Gastroesophageal sphincter (tissue), 3 donors: ENCODE results near the gene CDCA7L.

ENCODE experiments used
- POLR2AphosphoS5 ChIP-seq: sonication (generic); formaldehyde crosslinking; IDR thresholded peaks from one replicate; pipeline ENCODE4 v1.6.1; 2017; ENCODE audit warnings: antibody characterized with exemption
- TF ChIP-seq, protein P1 (sequence below), 4 experiments: fragments of 200-600 bp in 2 of 4; fragments of 450-650 bp in 2 of 4; sonication (generic) in 1 of 4; IDR thresholded peaks; one replicate each; pipeline ENCODE4 v1.5.1; 2017 to 2019; ENCODE audit warnings: antibody characterized with exemption in 4 of 4, mild to moderate bottlenecking in 2 of 4, moderate library complexity in 2 of 4

DNA sequence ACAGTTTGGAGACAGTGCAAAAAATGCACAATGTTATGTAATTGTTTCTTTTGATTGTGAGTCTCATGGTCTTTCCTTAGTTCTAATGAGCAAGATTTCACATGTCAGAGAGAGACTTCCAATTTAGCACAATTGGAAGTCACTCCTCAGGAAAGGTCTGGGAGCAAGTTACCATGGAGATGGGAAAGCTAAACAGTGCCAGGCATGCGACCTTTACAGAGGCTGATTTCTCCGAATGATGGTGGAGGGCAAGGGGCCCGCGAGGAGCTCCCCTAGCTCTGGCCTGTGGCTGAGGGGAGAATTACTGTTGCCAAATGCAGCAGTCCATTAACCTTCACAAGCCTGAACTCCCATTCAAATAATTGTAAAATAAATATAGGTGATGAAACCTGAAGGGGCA, 59.3 kb downstream of the CDCA7L start:
- TF ChIP-seq POLR2AphosphoS5: no peak
- TF ChIP-seq, protein P1, sequence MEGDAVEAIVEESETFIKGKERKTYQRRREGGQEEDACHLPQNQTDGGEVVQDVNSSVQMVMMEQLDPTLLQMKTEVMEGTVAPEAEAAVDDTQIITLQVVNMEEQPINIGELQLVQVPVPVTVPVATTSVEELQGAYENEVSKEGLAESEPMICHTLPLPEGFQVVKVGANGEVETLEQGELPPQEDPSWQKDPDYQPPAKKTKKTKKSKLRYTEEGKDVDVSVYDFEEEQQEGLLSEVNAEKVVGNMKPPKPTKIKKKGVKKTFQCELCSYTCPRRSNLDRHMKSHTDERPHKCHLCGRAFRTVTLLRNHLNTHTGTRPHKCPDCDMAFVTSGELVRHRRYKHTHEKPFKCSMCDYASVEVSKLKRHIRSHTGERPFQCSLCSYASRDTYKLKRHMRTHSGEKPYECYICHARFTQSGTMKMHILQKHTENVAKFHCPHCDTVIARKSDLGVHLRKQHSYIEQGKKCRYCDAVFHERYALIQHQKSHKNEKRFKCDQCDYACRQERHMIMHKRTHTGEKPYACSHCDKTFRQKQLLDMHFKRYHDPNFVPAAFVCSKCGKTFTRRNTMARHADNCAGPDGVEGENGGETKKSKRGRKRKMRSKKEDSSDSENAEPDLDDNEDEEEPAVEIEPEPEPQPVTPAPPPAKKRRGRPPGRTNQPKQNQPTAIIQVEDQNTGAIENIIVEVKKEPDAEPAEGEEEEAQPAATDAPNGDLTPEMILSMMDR (IDR thresholded peaks at IDR 0.05): no peak
